Measurements from ENCODE around the gene SLC25A26. TPM values are rescaled to one million over a fixed set of nuclear protein-coding genes. Genes with fewer than 3 reads are reported as not detected.

Gene SLC25A26
- total and polyA plus RNA-seq, 2 donors (not counting 1 experiment from before 2014, with no cell fraction given): 14.2 to 29.0 TPM

DNA sequence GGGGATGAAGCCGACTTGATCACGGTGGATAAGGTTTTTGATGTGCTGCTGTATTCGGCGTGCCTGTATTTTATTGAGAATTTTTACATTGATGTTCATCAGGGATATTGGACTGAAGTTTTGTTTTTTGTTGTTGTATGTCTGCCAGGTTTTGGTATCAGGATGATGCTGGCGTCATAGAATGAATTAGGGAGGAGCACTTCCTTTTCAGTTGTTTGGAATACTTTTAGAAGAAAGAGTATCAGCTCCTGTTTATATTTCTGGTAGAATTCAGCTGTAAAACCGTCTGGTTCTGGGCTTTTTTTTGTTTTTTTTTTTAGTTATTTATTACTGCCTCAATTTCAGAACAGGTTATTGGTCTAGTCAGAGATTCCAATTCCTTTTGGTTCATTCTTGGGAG is 93.7 kb downstream of the SLC25A26 start:
- Histone ChIP-seq H4K20me1 (ENCODE audit: control insufficient read depth, extremely low read depth, insufficient read depth, low read length) (no peaks in the 10 kb centered on the region), H3K9me3 (ENCODE audit: control insufficient read depth, insufficient read depth, low read depth, low read length) (no peaks in the 10 kb centered on the region), H3K27me3 (ENCODE audit: control insufficient read depth, insufficient read depth, low read length) (no peaks in the 10 kb centered on the region), H3K9ac (ENCODE audit: insufficient read depth, low read length) (no peak overlapping the region), H3K27ac (ENCODE audit: insufficient read depth, low read length) (no peak overlapping the region), H3K36me3 (ENCODE audit: control insufficient read depth, insufficient read depth, low read length) (no peaks in the 10 kb centered on the region), H3K4me1 (ENCODE audit: control insufficient read depth, extremely low read depth, insufficient read depth, low read length) (peaks cover 2% of the 10 kb centered on the region), H2AFZ (ENCODE audit: low read length) (no peak overlapping the region), H3K79me2 (ENCODE audit: control insufficient read depth, insufficient read depth, low read length) (no peaks in the 10 kb centered on the region), H3K4me3 (replicated peaks in 1 of 4; ENCODE audit: control extremely low read depth in 1 of 4, insufficient read depth in 1 of 4, low read depth in 3 of 4, low read length in 4 of 4) (no peak overlapping the region), H3K4me2 (ENCODE audit: extremely low read depth, insufficient read depth, low read length) (no peak overlapping the region)
- TF ChIP-seq, protein P1, sequence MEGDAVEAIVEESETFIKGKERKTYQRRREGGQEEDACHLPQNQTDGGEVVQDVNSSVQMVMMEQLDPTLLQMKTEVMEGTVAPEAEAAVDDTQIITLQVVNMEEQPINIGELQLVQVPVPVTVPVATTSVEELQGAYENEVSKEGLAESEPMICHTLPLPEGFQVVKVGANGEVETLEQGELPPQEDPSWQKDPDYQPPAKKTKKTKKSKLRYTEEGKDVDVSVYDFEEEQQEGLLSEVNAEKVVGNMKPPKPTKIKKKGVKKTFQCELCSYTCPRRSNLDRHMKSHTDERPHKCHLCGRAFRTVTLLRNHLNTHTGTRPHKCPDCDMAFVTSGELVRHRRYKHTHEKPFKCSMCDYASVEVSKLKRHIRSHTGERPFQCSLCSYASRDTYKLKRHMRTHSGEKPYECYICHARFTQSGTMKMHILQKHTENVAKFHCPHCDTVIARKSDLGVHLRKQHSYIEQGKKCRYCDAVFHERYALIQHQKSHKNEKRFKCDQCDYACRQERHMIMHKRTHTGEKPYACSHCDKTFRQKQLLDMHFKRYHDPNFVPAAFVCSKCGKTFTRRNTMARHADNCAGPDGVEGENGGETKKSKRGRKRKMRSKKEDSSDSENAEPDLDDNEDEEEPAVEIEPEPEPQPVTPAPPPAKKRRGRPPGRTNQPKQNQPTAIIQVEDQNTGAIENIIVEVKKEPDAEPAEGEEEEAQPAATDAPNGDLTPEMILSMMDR (conservative IDR thresholded peaks at IDR 0.05 in 1 of 2, IDR thresholded peaks at IDR 0.05 in 1 of 2; ENCODE audit: low read depth in 1 of 2, low read length in 2 of 2): no peak
- no peak for TF ChIP-seq EZH2 (IDR thresholded peaks at IDR 0.05; ENCODE audit: low read length, missing control alignments)
- DNase-seq (ENCODE audit: low read depth in 2 of 2): no peak

DNA sequence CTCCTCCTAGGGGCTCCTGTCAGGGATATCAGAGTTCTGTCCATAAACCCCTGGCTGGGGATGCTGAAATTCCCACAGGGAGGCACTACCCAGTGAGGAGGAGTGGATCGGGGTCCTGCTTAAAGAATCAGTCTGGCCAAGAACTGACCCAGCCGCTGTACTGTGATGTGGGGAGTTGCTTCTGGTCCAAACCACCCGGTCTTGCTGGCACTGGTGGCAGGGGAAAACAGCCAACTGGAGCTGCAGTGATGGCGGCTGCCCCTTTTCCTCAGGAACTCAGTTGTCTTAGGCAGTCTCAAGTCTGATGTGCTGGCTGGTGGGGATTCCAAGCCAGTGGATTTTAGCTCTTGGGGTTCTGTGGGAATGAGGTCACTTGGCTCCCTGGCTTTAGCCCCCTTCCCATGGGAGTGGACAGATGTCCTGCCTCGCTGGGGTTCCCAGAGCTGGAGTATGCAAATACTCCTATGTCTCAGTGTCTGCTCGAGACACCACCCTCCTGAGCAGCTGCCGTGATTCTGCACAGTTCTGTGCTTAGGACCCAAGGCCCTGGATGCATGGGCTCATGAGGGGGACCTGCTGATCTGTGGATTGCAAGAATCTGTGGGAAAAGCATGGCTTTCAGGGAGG is 97.1 kb downstream of the SLC25A26 start:
- Histone ChIP-seq H3K4me1 (ENCODE audit: control insufficient read depth, extremely low read depth, insufficient read depth, low read length) (peaks cover 2% of the 10 kb centered on the region), H3K27me3 (ENCODE audit: control insufficient read depth, insufficient read depth, low read length) (no peaks in the 10 kb centered on the region), H3K4me2 (ENCODE audit: extremely low read depth, insufficient read depth, low read length) (no peak overlapping the region), H3K79me2 (ENCODE audit: control insufficient read depth, insufficient read depth, low read length) (no peaks in the 10 kb centered on the region), H3K9me3 (ENCODE audit: control insufficient read depth, insufficient read depth, low read depth, low read length) (no peaks in the 10 kb centered on the region), H3K9ac (ENCODE audit: insufficient read depth, low read length) (no peak overlapping the region), H3K27ac (ENCODE audit: insufficient read depth, low read length) (no peak overlapping the region), H3K4me3 (replicated peaks in 1 of 4; ENCODE audit: control extremely low read depth in 1 of 4, insufficient read depth in 1 of 4, low read depth in 3 of 4, low read length in 4 of 4) (no peak overlapping the region), H4K20me1 (ENCODE audit: control insufficient read depth, extremely low read depth, insufficient read depth, low read length) (no peaks in the 10 kb centered on the region), H3K36me3 (ENCODE audit: control insufficient read depth, insufficient read depth, low read length) (no peaks in the 10 kb centered on the region), H2AFZ (ENCODE audit: low read length) (no peak overlapping the region)
- DNase-seq (ENCODE audit: low read depth in 2 of 2): no peak
- TF ChIP-seq, protein P1 (conservative IDR thresholded peaks at IDR 0.05 in 1 of 2, IDR thresholded peaks at IDR 0.05 in 1 of 2; ENCODE audit: low read depth in 1 of 2, low read length in 2 of 2): no peak
- TF ChIP-seq EZH2 (IDR thresholded peaks at IDR 0.05; ENCODE audit: low read length, missing control alignments): no peak

DNA sequence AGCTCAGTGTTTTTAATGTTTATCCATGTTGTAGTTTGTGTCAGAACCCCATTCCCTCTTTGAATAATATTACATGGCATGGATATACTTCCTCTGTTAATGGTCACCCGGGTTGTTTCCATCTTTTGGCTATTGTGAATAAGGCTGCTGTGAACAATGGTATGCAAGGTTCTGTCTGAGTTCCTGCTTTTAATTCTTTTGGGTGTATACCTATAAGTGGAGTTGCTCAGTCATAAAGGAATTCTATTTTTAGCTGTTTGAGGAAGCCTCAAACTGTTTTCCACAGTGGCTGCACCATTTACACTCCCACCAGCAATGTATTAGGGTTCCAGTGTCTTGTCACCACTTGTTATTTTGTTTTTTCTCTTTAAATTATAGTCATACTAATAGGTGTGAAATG is 99.6 kb downstream of the SLC25A26 start:
- DNase-seq (ENCODE audit: low read depth in 2 of 2): no peak
- no peaks in the 10 kb centered on the region for H3K9me3 ChIP-seq (ENCODE audit: control insufficient read depth, insufficient read depth, low read depth, low read length)
- no peaks in the 10 kb centered on the region for H3K79me2 ChIP-seq (ENCODE audit: control insufficient read depth, insufficient read depth, low read length)
- H3K4me3 ChIP-seq (replicated peaks in 1 of 4; ENCODE audit: control extremely low read depth in 1 of 4, insufficient read depth in 1 of 4, low read depth in 3 of 4, low read length in 4 of 4): no peak overlapping the region
- no peak for TF ChIP-seq EZH2 (IDR thresholded peaks at IDR 0.05; ENCODE audit: low read length, missing control alignments)
- TF ChIP-seq, protein P1 (conservative IDR thresholded peaks at IDR 0.05 in 1 of 2, IDR thresholded peaks at IDR 0.05 in 1 of 2; ENCODE audit: low read depth in 1 of 2, low read length in 2 of 2): no peak
- H4K20me1 ChIP-seq (ENCODE audit: control insufficient read depth, extremely low read depth, insufficient read depth, low read length): no peaks in the 10 kb centered on the region
- no peak overlapping the region for H3K9ac ChIP-seq (ENCODE audit: insufficient read depth, low read length)
- no peak overlapping the region for H2AFZ ChIP-seq (ENCODE audit: low read length)
- H3K36me3 ChIP-seq (ENCODE audit: control insufficient read depth, insufficient read depth, low read length): no peaks in the 10 kb centered on the region
- H3K27ac ChIP-seq (ENCODE audit: insufficient read depth, low read length): no peak overlapping the region
- H3K4me2 ChIP-seq (ENCODE audit: extremely low read depth, insufficient read depth, low read length): no peak overlapping the region
- H3K4me1 ChIP-seq (ENCODE audit: control insufficient read depth, extremely low read depth, insufficient read depth, low read length): no peaks in the 10 kb centered on the region
- H3K27me3 ChIP-seq (ENCODE audit: control insufficient read depth, insufficient read depth, low read length): no peaks in the 10 kb centered on the region
